Ascending aorta (tissue), 2 donors: ENCODE data around the gene RNU5B-1. TPM values are rescaled to one million over a fixed set of nuclear protein-coding genes. Genes with fewer than 3 reads are reported as not detected.
A peak's percentile ranks its signal among the peaks of the same experiment; 100 is the strongest.

Experiments used
- DNase-seq, 2 donors: peaks; one replicate each; pipeline ENCODE4 v3.0.0-alpha.2; 2019; ENCODE audit warnings: low spot score in 2 of 2
- H3K27ac ChIP-seq, 2 donors: fragments of 200-600 bp; sonication (generic); one replicate each; pipeline ENCODE4 v1.5.1; 2016 to 2017; ENCODE audit warnings: mild to moderate bottlenecking in 1 of 2
- H3K27me3 ChIP-seq: fragments of 200-600 bp; sonication (generic); one replicate; pipeline ENCODE4 v1.5.1; 2017
- H3K36me3 ChIP-seq, 2 donors: fragments of 200-600 bp; sonication (generic); one replicate each; pipeline ENCODE4 v1.5.1; 2016
- H3K4me1 ChIP-seq, 2 donors: fragments of 200-600 bp; sonication (generic); one replicate each; pipeline ENCODE4 v1.5.1; 2016 to 2017; ENCODE audit warnings: mild to moderate bottlenecking in 1 of 2
- H3K4me3 ChIP-seq, 2 donors: fragments of 200-600 bp; sonication (generic); one replicate each; pipeline ENCODE4 v1.5.1; 2016 to 2017; ENCODE audit warnings: mild to moderate bottlenecking in 1 of 2
- H3K9me3 ChIP-seq, 2 donors: fragments of 200-600 bp; sonication (generic); one replicate each; pipeline ENCODE4 v1.5.1; 2016
- CTCF ChIP-seq, 3 experiments: fragments of 200-600 bp in 2 of 3; fragments of 450-650 bp in 1 of 3; sonication (generic) in 2 of 3; IDR thresholded peaks; one replicate each; pipeline ENCODE4 v1.5.1; 2016 to 2019; ENCODE audit warnings: antibody characterized with exemption in 3 of 3, mild to moderate bottlenecking in 1 of 3, moderate library complexity in 1 of 3
- intact Hi-C: fragments of 100-400 bp; cut with DNase I; formaldehyde crosslinking; loops from one replicate; pipeline ENCODE4 v1.15.1; 2023
- total RNA-seq: library from RNA; depleted of rRNA; stranded (reverse); fragments of >200 nt; gene quantifications from one replicate; pipeline ENCODE4 v1.1.0, GENCODE V29; 2016

The RNU5B-1 gene
- total RNA-seq = not detected

- Histone ChIP-seq H3K27ac (peak within 1 kb of the TSS; percentile 81 to 85), H3K4me3 (peak within 1 kb of the TSS; percentile 58 to 73), H3K36me3 (no peaks in the 10 kb centered on the region), H3K27me3 (no peaks in the 10 kb centered on the region), H3K9me3 (no peaks in the 10 kb centered on the region), H3K4me1 (peaks cover 0 to 9% of the 10 kb centered on the region in 2 donors)
- intact Hi-C loops = loop anchor here (1.0 to 5.0 kb wide), 2 partner anchors 9 to 1418 kb away; no protein-coding TSS in a partner anchor
- peak; percentile 74 to 87 (median 79) for TF ChIP-seq CTCF (IDR thresholded peaks at IDR 0.05)
- DNase-seq = peak in 1 of 2 donors; percentile 85
Measured at GRCh38 chr15:65304381-65305149, at the start of gene RNU5B-1. RNU5B-1 (plus strand) TSS chr15:65304677.

GRCh38 chr15:65254758-65255157, 49.7 kb upstream of the RNU5B-1 start:
- no peaks in the 10 kb centered on the region for H3K4me1 ChIP-seq
- no peak for TF ChIP-seq CTCF (IDR thresholded peaks at IDR 0.05)
- H3K27ac ChIP-seq = no peak overlapping the region
- no peaks in the 10 kb centered on the region for H3K27me3 ChIP-seq
- no peak for DNase-seq
- intact Hi-C loops = no loop called here
- H3K36me3 ChIP-seq = peaks cover 21 to 30% of the 10 kb centered on the region in 2 donors
- no peaks in the 10 kb centered on the region for H3K9me3 ChIP-seq
- no peak overlapping the region for H3K4me3 ChIP-seq

- TF ChIP-seq CTCF (IDR thresholded peaks at IDR 0.05) = no peak
- Histone ChIP-seq H3K27me3 (no peaks in the 10 kb centered on the region), H3K4me1 (no peaks in the 10 kb centered on the region), H3K4me3 (no peak overlapping the region), H3K27ac (no peak overlapping the region), H3K9me3 (no peaks in the 10 kb centered on the region), H3K36me3 (peaks cover 29 to 37% of the 10 kb centered on the region in 2 donors)
- DNase-seq = no peak
- intact Hi-C loops = no loop called here
Measured at GRCh38 chr15:65255486-65256140, 48.9 kb upstream of the RNU5B-1 start.

- Histone ChIP-seq H3K4me1 (no peaks in the 10 kb centered on the region), H3K27me3 (no peaks in the 10 kb centered on the region), H3K36me3 (peaks cover 45 to 59% of the 10 kb centered on the region in 2 donors), H3K4me3 (no peak overlapping the region), H3K9me3 (no peaks in the 10 kb centered on the region), H3K27ac (peak overlapping the region in 1 of 2 donors; percentile 2)
- TF ChIP-seq CTCF (IDR thresholded peaks at IDR 0.05) = no peak
- intact Hi-C loops = no loop called here
- no peak for DNase-seq
Measured at GRCh38 chr15:65258375-65259262, 45.9 kb upstream of the RNU5B-1 start.

GRCh38 chr15:65259367-65259797, 45.1 kb upstream of the RNU5B-1 start:
- H3K27me3 ChIP-seq = no peaks in the 10 kb centered on the region
- no peak for DNase-seq
- H3K36me3 ChIP-seq = peaks cover 45 to 59% of the 10 kb centered on the region in 2 donors
- peak overlapping the region in 1 of 2 donors; percentile 2 for H3K27ac ChIP-seq
- no peaks in the 10 kb centered on the region for H3K4me1 ChIP-seq
- no peak for TF ChIP-seq CTCF (IDR thresholded peaks at IDR 0.05)
- H3K9me3 ChIP-seq = no peaks in the 10 kb centered on the region
- H3K4me3 ChIP-seq = no peak overlapping the region
- intact Hi-C loops = no loop called here
